GM12873 (cell line): Measurements from ENCODE around the gene KIAA0040.

ENCODE experiments used
- CTCF ChIP-seq: IDR thresholded peaks from 2 replicates; pipeline ENCODE4 v1.5.1; 2012; ENCODE audit warnings: low read depth, mild to moderate bottlenecking, moderate library complexity, low read length, control low read depth; ENCODE audit not compliant: insufficient read depth; ENCODE audit errors: missing control alignments

The KIAA0040 gene

GRCh38 chr1:175209493-175209921 lies 16.9 kb upstream of the KIAA0040 start:
- TF ChIP-seq CTCF, result no peak

- no peak for TF ChIP-seq CTCF
Measured at GRCh38 chr1:175208773-175209492, 16.4 kb upstream of the KIAA0040 start.

- no peak for TF ChIP-seq CTCF
Measured at GRCh38 chr1:175207971-175208370, 15.4 kb upstream of the KIAA0040 start.

GRCh38 chr1:175206687-175207086 lies 14.1 kb upstream of the KIAA0040 start:
- TF ChIP-seq CTCF, result no peak

- TF ChIP-seq CTCF, result no peak
Measured at GRCh38 chr1:175204330-175204729, 11.8 kb upstream of the KIAA0040 start.

- TF ChIP-seq CTCF, result no peak
Measured at GRCh38 chr1:175203570-175204068, 11.0 kb upstream of the KIAA0040 start.

GRCh38 chr1:175200678-175201521 lies 8.3 kb upstream of the KIAA0040 start:
- TF ChIP-seq CTCF, result no peak
